ENCODE measurements around the gene NLRP10.
"Not testable (repeated sequence)": the region's sequence is repeated elsewhere in the genome, so short reads cannot be mapped to it uniquely, and the experiment has no call there.

Gene NLRP10

GRCh38 chr11:8002676-8003075 lies 37.4 kb upstream of the NLRP10 start:
- Histone ChIP-seq H3K27me3 (peaks cover 0 to 5% of the 10 kb centered on the region in 2 donors), H3K9me3 (no peaks in the 10 kb centered on the region), H3K36me3 (peaks cover 17 to 24% (median 21%) of the 10 kb centered on the region in 3 donors), H3K27ac (no peak overlapping the region), H3K4me3 (no peak overlapping the region), H3K4me1 (no peaks in the 10 kb centered on the region)
- intact Hi-C loops (cut with DNase I; ENCODE audit: low total_unique reads): no loop called here
- TF ChIP-seq CTCF (IDR thresholded peaks at IDR 0.05): no peak
- no peak for DNase-seq

GRCh38 chr11:8000390-8000789 lies 35.1 kb upstream of the NLRP10 start:
- peaks cover 40 to 45% (median 44%) of the 10 kb centered on the region in 3 donors for H3K36me3 ChIP-seq
- no peak overlapping the region for H3K4me3 ChIP-seq
- H3K27ac ChIP-seq: no peak overlapping the region
- DNase-seq: no peak
- intact Hi-C loops (cut with DNase I; ENCODE audit: low total_unique reads): no loop called here
- H3K27me3 ChIP-seq: peaks cover 0 to 2% of the 10 kb centered on the region in 2 donors
- no peak for TF ChIP-seq CTCF (IDR thresholded peaks at IDR 0.05)
- H3K4me1 ChIP-seq: no peaks in the 10 kb centered on the region
- no peaks in the 10 kb centered on the region for H3K9me3 ChIP-seq

GRCh38 chr11:7999795-8000194 lies 34.5 kb upstream of the NLRP10 start:
- H3K4me3 ChIP-seq: no peak overlapping the region
- H3K27ac ChIP-seq: no peak overlapping the region
- H3K27me3 ChIP-seq: no peaks in the 10 kb centered on the region
- H3K36me3 ChIP-seq: peaks cover 46 to 51% (median 50%) of the 10 kb centered on the region in 3 donors
- no peak for DNase-seq
- no peaks in the 10 kb centered on the region for H3K4me1 ChIP-seq
- no peaks in the 10 kb centered on the region for H3K9me3 ChIP-seq
- intact Hi-C loops (cut with DNase I; ENCODE audit: low total_unique reads): no loop called here
- TF ChIP-seq CTCF (IDR thresholded peaks at IDR 0.05): no peak

GRCh38 chr11:7994581-7995278 lies 29.5 kb upstream of the NLRP10 start:
- DNase-seq: no peak
- no peaks in the 10 kb centered on the region for H3K27me3 ChIP-seq
- no peak overlapping the region for H3K4me3 ChIP-seq
- H3K36me3 ChIP-seq: peaks cover 81 to 84% (median 82%) of the 10 kb centered on the region in 3 donors
- TF ChIP-seq CTCF (IDR thresholded peaks at IDR 0.05): no peak
- H3K4me1 ChIP-seq: peaks cover 0 to 10% (median 1%) of the 10 kb centered on the region in 4 donors
- no peaks in the 10 kb centered on the region for H3K9me3 ChIP-seq
- intact Hi-C loops (cut with DNase I; ENCODE audit: low total_unique reads): no loop called here
- H3K27ac ChIP-seq: no peak overlapping the region

GRCh38 chr11:7987560-7987883 lies 22.3 kb upstream of the NLRP10 start:
- peak overlapping the region; percentile 65 to 78 for H3K27ac ChIP-seq
- H3K27me3 ChIP-seq, DNase-seq, H3K9me3 ChIP-seq: not testable (repeated sequence)
- peaks cover 0 to 38% (median 22%) of the 10 kb centered on the region in 4 donors for H3K4me1 ChIP-seq
- intact Hi-C loops (cut with DNase I; ENCODE audit: low total_unique reads): loop anchor here (5.0 kb wide), 1 partner anchor 85 kb away; no protein-coding TSS in a partner anchor
- peak overlapping the region; percentile 85 to 91 for H3K4me3 ChIP-seq
- peaks cover 12 to 22% (median 18%) of the 10 kb centered on the region in 3 donors for H3K36me3 ChIP-seq

GRCh38 chr11:7986768-7987559 lies 21.7 kb upstream of the NLRP10 start, which contains the start of gene EIF3F:
Gene EIF3F (plus strand): TSS chr11:7987337. CDS start chr11:7987353, 16 bp downstream.
- Histone ChIP-seq H3K4me1 (peaks cover 0 to 38% (median 22%) of the 10 kb centered on the region in 4 donors), H3K4me3 (peak within 1 kb of the TSS; percentile 85 to 91), H3K9me3 (no peaks in the 10 kb centered on the region), H3K27me3 (no peaks in the 10 kb centered on the region), H3K27ac (peak within 1 kb of the TSS; percentile 65 to 81), H3K36me3 (peaks cover 6 to 16% (median 12%) of the 10 kb centered on the region in 3 donors)
- peak; percentile 80 to 89 for TF ChIP-seq CTCF (IDR thresholded peaks at IDR 0.05)
- DNase-seq: peak; percentile 94 to 95
- intact Hi-C loops (cut with DNase I; ENCODE audit: low total_unique reads): loop anchor here (5.0 kb wide), 1 partner anchor 85 kb away; no protein-coding TSS in a partner anchor
